Left lobe of liver (tissue), 2 donors: ENCODE measurements around the gene GATM. TPM values are rescaled to one million over a fixed set of nuclear protein-coding genes. Genes with fewer than 3 reads are reported as not detected.
"Not testable (repeated sequence)": the region's sequence is repeated elsewhere in the genome, so short reads cannot be mapped to it uniquely, and the experiment has no call there.

ENCODE experiments used
- ATAC-seq: fragments of 200-7000 bp; cut with Tn5 transposase; one replicate; pipeline ENCODE4 v1.9.1; 2020; ENCODE audit warnings: mild to moderate bottlenecking, moderate library complexity
- DNase-seq: peaks from one replicate; pipeline ENCODE4 v3.0.0-alpha.2; 2020; ENCODE audit warnings: low spot score
- total RNA-seq: library from RNA; stranded (reverse); gene quantifications from one replicate; pipeline ENCODE4 v1.2.1, GENCODE V29; 2021
- donor health status: DM: no; HTN: no; CAD: no; lungs with moderate emphysema.
- donor health status: DM: no; HTN: yes; CAD: no.

The GATM gene
- total RNA-seq, 1 donor from 2014 or later, result 570 TPM

- ATAC-seq, result peak; percentile 20
These were observed 22.5 kb downstream of the GATM start for GRCh38 chr15:45355860-45356259.

GRCh38 chr15:45354711-45355110 is 23.6 kb downstream of the GATM start:
- DNase-seq, result no peak
- ATAC-seq, result peak; percentile 72

More at GRCh38 chr15:45355860-45356259, 22.5 kb downstream of the GATM start:
- no peak for DNase-seq

DNA sequence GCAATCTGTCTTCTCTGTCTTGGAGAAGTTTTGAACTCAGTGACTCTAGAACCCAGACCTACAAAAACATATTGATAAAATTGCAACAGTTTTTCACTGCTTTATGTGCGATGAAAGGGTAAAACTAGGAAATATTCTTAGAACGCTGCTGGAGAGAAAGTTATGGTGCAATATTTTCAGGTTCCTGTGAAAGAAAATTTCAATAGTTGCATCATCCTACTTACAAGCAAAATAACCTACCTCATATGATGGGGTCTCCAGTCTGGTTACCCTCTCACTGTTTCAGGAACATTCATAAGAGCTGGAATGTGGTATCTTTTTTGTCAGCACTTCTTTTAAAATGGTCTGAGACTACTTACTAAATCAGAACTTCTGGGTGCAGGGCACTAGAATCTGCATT is 27.1 kb downstream of the GATM start:
- DNase-seq (no peak), ATAC-seq (no peak)

- ATAC-seq, result no peak
- no peak for DNase-seq
These were observed 28.7 kb downstream of the GATM start for GRCh38 chr15:45349623-45350022.

DNA sequence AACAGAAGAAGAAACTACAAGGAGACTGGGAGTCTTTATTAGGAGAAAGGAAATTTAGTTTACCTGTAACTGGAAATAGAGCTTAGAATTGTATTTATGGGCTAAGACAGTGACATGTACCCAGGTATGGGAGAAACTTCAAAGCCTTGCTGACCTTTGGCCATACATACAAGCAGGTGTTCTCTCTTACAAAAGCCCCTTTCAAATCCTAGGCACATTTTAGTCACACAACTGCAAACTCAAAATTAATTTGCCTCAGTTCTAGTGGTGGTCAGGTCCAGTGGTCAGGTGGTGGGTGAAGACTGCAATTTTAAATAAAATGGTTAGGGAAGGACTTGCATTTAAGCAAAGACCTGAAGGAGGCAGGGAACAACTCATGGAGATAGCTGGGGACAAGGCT is 30.4 kb downstream of the GATM start:
- ATAC-seq, result no peak
- no peak for DNase-seq

DNA sequence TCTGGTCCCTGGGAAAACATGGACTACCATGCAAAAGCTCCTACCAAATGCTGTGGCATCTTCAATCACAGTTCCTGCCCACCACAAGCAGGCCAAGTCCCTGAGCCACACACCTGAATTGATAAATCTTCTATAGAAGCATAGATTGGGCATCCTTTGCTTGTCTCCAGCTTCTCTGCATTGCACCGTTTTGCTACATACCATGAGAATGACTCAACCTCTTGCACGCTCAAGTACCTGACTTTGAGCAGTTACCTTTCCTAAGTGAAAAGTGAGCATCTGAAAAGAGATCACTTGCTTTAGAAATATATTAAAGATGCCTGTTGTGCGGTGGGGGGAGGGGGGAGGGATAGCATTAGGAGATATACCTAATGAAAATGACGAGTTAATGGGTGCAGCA is 31.3 kb downstream of the GATM start:
- no peak for DNase-seq
- no peak for ATAC-seq

DNA sequence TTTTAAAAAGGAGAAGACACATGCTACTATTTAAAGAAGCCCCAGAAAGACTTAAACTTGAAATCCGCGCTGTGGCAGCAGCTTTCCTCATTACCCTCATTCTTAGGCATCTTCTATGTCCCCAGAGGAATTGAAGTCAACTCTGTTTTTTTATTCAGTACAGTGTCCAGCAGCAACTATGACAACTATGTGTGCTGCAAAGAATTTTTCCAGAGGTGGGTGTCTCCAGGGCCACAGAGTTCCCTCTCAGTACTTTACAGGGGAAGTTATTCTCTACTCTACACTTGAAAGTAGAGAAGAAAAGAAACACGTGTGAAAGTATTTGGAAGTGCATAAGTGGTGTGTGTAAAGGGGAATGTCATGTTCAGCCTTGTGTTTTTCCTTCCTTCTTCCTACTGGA is 32.0 kb downstream of the GATM start:
- no peak for DNase-seq
- no peak for ATAC-seq

DNA sequence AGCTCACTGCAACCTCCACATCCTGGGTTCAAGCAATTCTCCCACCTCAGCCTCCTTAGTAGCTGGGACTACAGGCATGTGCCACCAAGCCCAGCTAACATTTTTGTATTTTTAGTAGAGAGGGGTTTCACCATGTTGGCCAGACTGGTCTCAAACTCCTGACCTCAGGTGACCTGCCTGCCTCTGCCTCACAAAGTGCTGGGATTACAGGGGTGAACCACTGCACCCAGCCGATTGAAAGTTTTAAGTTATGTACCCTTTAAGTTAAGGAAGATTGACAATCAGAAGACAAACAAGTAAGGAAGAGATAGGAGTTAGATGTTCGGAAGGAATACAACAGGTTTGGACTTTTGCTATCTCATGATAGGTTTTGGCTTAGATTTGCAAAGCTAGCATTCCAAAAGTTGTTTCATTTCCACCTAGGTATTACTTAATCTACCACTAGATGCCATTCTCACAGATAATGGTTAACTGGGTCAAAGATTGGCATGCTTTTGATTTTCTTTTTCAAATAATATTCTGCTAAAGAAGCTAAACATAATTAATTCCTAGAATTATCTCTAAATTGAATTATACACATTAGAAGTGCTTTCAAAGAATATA is 35.0 kb downstream of the GATM start:
- ATAC-seq (peak; percentile 64), DNase-seq (no peak)

GRCh38 chr15:45341790-45342189 is 36.6 kb downstream of the GATM start:
- ATAC-seq, result no peak
- DNase-seq, result no peak

DNA sequence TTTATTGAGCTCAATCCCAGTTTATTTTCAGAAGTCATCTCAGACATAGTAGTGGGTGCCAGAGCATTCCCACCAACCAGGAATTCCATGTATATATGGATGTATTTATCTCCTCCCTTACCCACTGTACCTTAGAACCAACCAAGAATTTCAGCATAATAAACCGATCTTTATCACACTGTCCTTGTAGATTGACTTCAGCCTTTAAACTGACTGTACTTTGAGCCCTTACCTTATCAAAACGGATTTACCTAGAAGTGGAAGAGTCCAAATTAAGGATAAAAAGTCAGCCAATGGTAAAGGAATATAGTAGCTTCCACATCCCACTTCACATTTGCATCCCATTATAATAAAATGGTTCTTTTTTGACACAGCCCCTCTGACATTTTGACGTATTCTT is 37.9 kb downstream of the GATM start:
- ATAC-seq (peak; percentile 8), DNase-seq (no peak)

- ATAC-seq, result no peak
- DNase-seq, result no peak
These were observed 39.9 kb downstream of the GATM start for GRCh38 chr15:45338417-45338816.

DNA sequence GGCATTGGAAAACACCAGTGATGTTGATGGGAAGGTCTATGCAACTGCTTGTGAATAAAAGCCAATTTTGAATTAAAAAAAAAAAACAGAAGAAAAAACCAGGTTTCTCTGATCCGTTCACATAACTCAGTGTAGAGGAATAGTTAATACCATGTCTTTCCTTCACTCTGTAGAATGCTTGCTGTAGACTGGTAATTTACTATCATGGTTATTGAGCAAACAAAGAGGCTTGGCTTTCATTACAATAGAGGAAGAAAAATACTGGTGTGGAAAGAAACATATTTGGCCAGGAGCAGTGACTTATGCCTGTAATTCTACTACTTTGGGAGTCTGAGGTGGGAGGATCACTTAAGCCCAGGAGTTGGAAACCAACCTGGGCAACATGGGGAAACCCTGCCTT is 41.1 kb downstream of the GATM start:
- no peak for DNase-seq
- ATAC-seq, result no peak

DNA sequence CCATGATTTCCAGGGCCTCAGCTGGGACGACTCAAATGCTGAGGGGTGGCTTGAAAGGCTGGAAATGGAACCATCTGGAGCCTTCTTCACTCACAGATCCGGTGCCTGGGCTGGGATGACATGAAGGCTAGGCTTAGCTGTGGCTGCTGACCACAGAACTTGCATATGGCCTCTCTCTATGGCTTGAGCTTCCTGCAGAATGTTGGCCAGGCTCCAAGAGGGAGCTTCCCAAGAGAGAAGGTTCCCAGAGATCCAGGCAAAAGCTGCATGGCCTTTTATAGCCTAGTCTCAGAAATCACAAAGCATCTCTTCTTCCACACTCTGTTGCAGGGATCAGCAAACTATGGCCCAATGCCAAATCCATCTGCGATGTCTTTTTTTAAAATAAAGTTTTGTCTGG is 44.8 kb downstream of the GATM start:
- ATAC-seq, result peak; percentile 41
- DNase-seq, result no peak

DNA sequence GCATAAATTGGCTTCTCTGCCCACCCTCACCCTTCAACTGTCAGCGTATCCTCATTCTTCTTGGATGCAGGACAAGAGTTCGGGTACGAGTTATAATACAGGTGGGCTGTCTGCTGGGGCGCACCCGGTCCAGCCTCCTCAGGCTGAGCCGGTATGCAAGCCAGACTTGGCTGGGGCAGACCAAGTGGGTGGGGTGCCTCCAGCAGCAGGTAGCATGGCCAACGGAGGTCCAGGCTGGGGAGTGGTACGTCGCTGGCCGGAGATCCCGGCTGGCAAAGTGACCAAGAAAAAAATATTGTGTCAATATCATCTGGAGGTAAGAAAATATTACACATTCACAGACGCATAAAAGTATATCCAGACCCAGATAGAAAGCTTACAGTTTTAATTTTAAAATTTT is 45.6 kb downstream of the GATM start:
- DNase-seq, result no peak
- ATAC-seq, result no peak

DNA sequence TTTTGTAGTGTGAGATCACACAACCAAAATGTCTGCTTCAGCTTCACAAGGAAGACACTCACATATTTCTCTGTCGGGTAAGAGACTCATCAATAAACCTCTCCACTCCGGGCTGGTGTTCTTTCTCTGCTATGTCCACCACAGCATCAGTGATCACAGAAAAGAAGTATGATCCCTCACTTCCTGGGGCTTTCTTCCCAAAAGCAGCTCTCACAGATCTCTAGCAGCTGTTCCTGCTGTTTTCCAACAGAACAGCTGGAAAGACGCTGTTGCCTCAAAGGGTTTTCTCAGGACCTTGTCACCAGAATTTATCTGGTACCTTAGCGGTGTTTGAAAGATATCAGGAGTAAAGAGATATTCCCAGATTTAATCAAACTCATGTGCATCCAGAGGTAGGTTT is 46.4 kb downstream of the GATM start:
- no peak for DNase-seq
- no peak for ATAC-seq

- DNase-seq (no peak), ATAC-seq (no peak)
These were observed 49.7 kb downstream of the GATM start for GRCh38 chr15:45328663-45329062.

DNA sequence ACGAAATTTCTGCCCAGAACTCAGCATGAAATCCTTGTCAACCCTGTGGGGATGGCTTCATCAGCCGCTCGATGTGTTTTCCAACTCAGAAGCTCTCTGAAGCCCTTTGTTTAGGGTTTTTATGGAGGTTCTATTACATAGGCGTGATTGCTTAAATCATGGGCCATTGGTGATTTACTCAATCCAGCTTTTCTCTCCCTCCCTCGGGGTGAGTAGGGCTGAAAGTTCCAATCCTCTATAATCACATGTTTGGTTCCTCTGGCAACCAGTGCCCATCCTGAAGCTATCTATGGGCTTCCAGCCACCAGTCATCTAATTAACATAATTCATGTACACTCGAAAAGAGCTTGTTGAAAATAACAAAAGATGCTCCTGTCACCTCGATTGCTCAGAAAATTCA is 51.6 kb downstream of the GATM start:
- no peak for DNase-seq

DNA sequence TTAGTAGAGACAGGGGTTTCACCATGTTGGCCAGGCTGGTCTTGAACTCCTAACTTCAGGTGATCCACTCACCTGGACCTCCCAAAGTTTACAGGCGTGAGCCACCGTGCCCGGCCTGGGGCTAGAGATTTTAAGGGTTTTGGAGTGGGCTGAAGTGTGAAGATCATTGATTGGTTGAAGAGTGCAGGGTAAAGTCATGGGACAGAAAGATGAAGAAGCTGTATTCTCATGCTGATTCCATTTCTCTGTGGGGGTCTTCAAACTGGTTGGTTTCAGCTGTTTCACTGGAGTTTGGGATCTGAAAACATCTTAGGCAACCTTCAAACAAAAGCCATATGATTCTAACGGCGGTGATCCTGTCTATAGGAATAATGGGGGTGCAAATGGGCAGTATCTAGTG is 52.1 kb downstream of the GATM start:
- no peak for DNase-seq
- no peak for ATAC-seq

More for the DNA sequence above, 51.6 kb downstream of the GATM start:
- no peak for ATAC-seq

DNA sequence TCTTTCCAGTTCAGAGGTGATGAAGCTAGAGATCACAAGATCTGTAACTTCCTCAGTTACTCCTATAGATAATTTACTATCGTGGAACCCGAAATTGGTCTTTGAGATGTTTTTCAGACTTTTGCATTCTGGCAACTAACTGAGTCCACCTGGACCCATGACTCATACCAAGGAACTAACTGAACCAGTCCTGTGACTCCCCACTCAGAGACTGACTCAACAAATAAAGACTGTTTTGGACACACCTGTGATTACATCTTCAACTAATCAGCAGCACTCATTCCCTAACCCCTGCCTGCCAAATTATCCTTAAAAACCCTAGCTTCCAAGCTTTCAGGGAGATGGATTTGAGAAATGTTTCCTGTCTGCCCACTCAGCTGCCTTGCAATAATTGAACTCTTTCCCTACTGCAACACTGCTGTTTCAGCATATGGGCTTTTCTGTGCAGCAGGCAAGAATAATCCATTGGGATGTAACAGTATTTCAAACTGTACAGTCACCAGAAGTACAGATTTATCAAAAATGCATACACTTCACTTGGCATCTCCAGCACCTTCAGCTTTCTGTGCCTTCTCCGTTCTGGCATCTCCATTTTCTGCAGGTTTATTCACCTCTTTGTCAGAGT is 57.7 kb downstream of the GATM start:
- DNase-seq, result no peak
- ATAC-seq, result no peak

DNA sequence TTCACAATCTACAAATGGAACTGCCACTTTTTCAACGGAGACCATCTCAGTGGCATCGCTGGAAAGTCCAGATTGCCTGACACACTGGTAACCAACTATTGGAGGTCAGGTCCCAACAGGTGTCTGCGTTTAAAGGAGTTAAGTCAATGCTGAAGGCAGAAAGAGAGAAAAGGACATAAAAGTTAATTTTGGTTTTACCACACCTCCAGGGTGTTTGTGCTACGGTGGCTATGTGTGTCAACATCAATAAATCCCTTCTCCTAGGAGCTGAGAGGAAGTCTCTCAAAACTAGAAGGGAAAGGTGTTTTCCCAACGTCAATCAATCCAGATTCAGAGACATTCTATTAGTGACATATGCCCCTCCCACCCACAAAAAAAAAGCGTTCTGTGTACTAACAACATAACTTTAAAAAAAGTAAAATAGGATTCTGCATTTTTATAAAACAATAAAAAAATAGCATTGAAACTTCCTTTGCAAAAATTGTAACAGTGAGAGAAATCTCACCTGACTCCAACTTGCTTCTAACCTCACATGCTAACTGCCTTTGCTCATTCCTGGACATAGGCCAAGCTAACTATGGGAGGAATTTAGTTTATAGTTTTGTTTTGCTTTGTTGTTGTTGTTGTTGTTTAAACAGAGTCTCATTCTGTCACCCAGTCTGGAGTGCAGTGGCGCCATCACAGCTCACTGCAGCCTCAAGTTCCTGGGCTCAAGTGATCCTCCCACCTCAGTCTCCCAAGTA is 58.7 kb downstream of the GATM start:
- DNase-seq, result no peak
- no peak for ATAC-seq

- no peak for DNase-seq
These were observed 63.4 kb downstream of the GATM start for GRCh38 chr15:45314960-45315359.

GRCh38 chr15:45314117-45314516 is 64.2 kb downstream of the GATM start:
- DNase-seq, ATAC-seq: not testable (repeated sequence)

More at GRCh38 chr15:45314960-45315359, 63.4 kb downstream of the GATM start:
- ATAC-seq, result no peak
